Psoas muscle (tissue), 8 donors: ENCODE measurements around the gene AFF4. TPM values are rescaled to one million over a fixed set of nuclear protein-coding genes. Genes with fewer than 3 reads are reported as not detected.
A peak's percentile ranks its signal among the peaks of the same experiment; 100 is the strongest.

Experiments used
- ATAC-seq, 4 donors: fragments of 200-7000 bp; cut with Tn5 transposase; one replicate each; pipeline ENCODE4 v1.9.1; 2020; ENCODE audit warnings: moderate library complexity in 3 of 4, mild to moderate bottlenecking in 2 of 4
- DNase-seq, 2 donors: peaks; one replicate each; pipeline ENCODE4 v3.0.0-alpha.2; 2020
- H3K27ac ChIP-seq: fragments of 200-600 bp; one replicate; pipeline ENCODE4 v1.8.0; 2022
- H3K27me3 ChIP-seq, 3 donors: fragments of 200-600 bp in 1 of 3; one replicate each; pipeline versions ENCODE4 v1.6.1 to v1.8.0; 2013 to 2022; ENCODE audit warnings: low read length in 2 of 3, mild to moderate bottlenecking in 2 of 3, moderate library complexity in 1 of 3; ENCODE audit not compliant: insufficient read depth in 3 of 3
- H3K36me3 ChIP-seq, 2 donors: fragments of 200-600 bp in 1 of 2; one replicate each; pipeline versions ENCODE4 v1.6.1 to v1.8.0; 2013 to 2022; ENCODE audit warnings: low read depth in 1 of 2, mild to moderate bottlenecking in 1 of 2, moderate library complexity in 1 of 2; ENCODE audit not compliant: insufficient read depth in 1 of 2
- H3K4me1 ChIP-seq: fragments of 200-600 bp; one replicate; pipeline ENCODE4 v1.8.0; 2022
- H3K4me3 ChIP-seq: fragments of 200-600 bp; one replicate; pipeline ENCODE4 v1.8.0; 2022; ENCODE audit warnings: mild to moderate bottlenecking
- H3K9me3 ChIP-seq: fragments of 200-600 bp; one replicate; pipeline ENCODE4 v1.8.0; 2022
- CTCF ChIP-seq: fragments of 200-600 bp; IDR thresholded peaks from one replicate; pipeline ENCODE4 v1.8.0; 2022; ENCODE audit warnings: antibody characterized with exemption
- WGBS, 3 donors: extraction: QIAGEN DNeasy Blood & Tissue Kit; methylation state at CpG; one replicate each; pipeline versions ENCODE4 v1.1.6 to v1.1.7; 2013; 5-methylcytosine and 5-hydroxymethylcytosine counted together
- intact Hi-C, 2 donors: fragments of 100-400 bp; cut with DNase I; formaldehyde crosslinking; loops; one replicate each; pipeline versions ENCODE4 v1.11.0 to v1.14.2; 2022
- polyA plus RNA-seq, 3 donors: library from polyadenylated mRNA; stranded (reverse); fragments of 200-250 nt; gene quantifications; one replicate each; pipeline ENCODE4 v1.2.3, GENCODE V29; 2013
- total RNA-seq, 4 donors: library from RNA; stranded (reverse); fragmentation: NEBNext Ultra II Directional in 2 of 4; extraction: Animal tissue kit (Norgen Biotek cat#: 25700) in 2 of 4; gene quantifications; one replicate each; pipeline versions ENCODE4 v1.2.1 to v1.2.4, GENCODE V29; 2021 to 2023
- donor health status: healthy with polysubstance abuse.
- donor health status: DM: no; HTN: no; CAD: no; lungs with moderate emphysema.
- donor health status: Bipolar disorder and iron deficiency.
- donor health status: healthy.
- donor health status: DM: yes; HTN: yes; CAD: no.
- donor health status: DM: no; HTN: no; CAD: no.
- donor health status: DM: no; HTN: no; CAD: no.
- donor health status: DM: yes; HTN: yes; CAD: no.

The AFF4 gene
- total and polyA plus RNA-seq, 7 donors, result 9.7 to 68.2 (median 49.6) TPM

GRCh38 chr5:132895719-132896305, 67.6 kb downstream of the AFF4 start:
- intact Hi-C loops, result no loop called here
- Histone ChIP-seq H3K4me1 (peaks cover 3% of the 10 kb centered on the region), H3K9me3 (no peaks in the 10 kb centered on the region), H3K4me3 (no peak overlapping the region), H3K27ac (no peak overlapping the region), H3K36me3 (peaks cover 19 to 95% of the 10 kb centered on the region in 2 donors), H3K27me3 (no peaks in the 10 kb centered on the region)
- 69 to 79% (median 77%) methylated on average over 4 of the region's 4 CpGs for WGBS, 3 donors
- no peak for TF ChIP-seq CTCF
- no peak for DNase-seq
- peak in 3 of 4 donors; percentile 28 to 58 (median 48) for ATAC-seq

GRCh38 chr5:132890817-132891216, 72.6 kb downstream of the AFF4 start:
- Histone ChIP-seq H3K9me3 (no peaks in the 10 kb centered on the region), H3K4me1 (peaks cover 1% of the 10 kb centered on the region), H3K27ac (no peak overlapping the region), H3K27me3 (no peaks in the 10 kb centered on the region), H3K36me3 (peaks cover 18 to 100% of the 10 kb centered on the region in 2 donors), H3K4me3 (no peak overlapping the region)
- intact Hi-C loops, result no loop called here
- ATAC-seq (no peak), DNase-seq (no peak)
- 94 to 95% (median 95%) methylated on average over 4 of the region's 4 CpGs for WGBS, 3 donors
- TF ChIP-seq CTCF, result no peak

GRCh38 chr5:132889501-132889900, 73.9 kb downstream of the AFF4 start:
- ATAC-seq (no peak), DNase-seq (no peak)
- Histone ChIP-seq H3K27me3 (no peaks in the 10 kb centered on the region), H3K9me3 (no peaks in the 10 kb centered on the region), H3K27ac (no peak overlapping the region), H3K4me3 (no peak overlapping the region), H3K4me1 (no peaks in the 10 kb centered on the region), H3K36me3 (peaks cover 13 to 100% of the 10 kb centered on the region in 2 donors)
- intact Hi-C loops, result loop anchor here in 1 of 2 donors (10.0 kb wide), 2 partner anchors 185 to 285 kb away; no protein-coding TSS in a partner anchor
- no peak for TF ChIP-seq CTCF

- no peak overlapping the region for H3K4me3 ChIP-seq
- TF ChIP-seq CTCF, result no peak
- no peaks in the 10 kb centered on the region for H3K27me3 ChIP-seq
- ATAC-seq (no peak), DNase-seq (no peak)
- H3K4me1 ChIP-seq, result no peaks in the 10 kb centered on the region
- H3K27ac ChIP-seq, result no peak overlapping the region
- intact Hi-C loops, result loop anchor here in 1 of 2 donors (10.0 kb wide), 2 partner anchors 188 to 282 kb away; no protein-coding TSS in a partner anchor
- H3K9me3 ChIP-seq, result no peaks in the 10 kb centered on the region
- 26 to 34% (median 29%) methylated on average over 1 of the region's 1 CpG for whole genome bisulfite sequencing, 3 donors
- H3K36me3 ChIP-seq, result peaks cover 11 to 100% of the 10 kb centered on the region in 2 donors
Observed at GRCh38 chr5:132887283-132887682, 76.2 kb downstream of the AFF4 start.
